HK-2 (cell line): ENCODE data around the gene IRS1.

Source experiments
- DNase-seq: peaks from one replicate; pipeline ENCODE4 v3.0.0-alpha.2; 2018; ENCODE audit not compliant: unreplicated experiment

Gene IRS1

GRCh38 chr2:226755631-226756030 is 44.0 kb downstream of the IRS1 start:
- DNase-seq: no peak

GRCh38 chr2:226754821-226755604 is 44.6 kb downstream of the IRS1 start:
- no peak for DNase-seq

GRCh38 chr2:226752887-226753286 is 46.7 kb downstream of the IRS1 start:
- no peak for DNase-seq

DNA sequence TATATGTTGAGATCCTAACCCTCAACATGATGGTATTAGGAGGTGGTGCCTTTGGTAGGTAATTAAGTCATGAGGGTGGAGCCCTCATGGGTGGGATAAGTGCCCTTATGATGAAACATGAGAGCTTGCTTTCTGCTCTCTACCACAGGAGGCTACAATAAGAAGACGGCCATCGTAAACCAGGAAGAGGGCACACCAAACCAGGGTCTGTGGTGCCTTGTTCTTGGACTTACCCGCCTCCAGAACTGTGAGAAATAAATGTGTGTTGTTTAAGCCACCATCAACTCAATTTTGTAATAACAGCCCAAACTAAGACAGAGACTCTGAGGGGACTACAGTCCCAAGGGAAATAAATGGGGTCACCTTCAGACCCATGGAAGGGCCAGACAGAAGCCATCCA is 52.3 kb downstream of the IRS1 start:
- DNase-seq: no peak

GRCh38 chr2:226746196-226746800 is 53.3 kb downstream of the IRS1 start:
- DNase-seq: no peak

- DNase-seq: no peak
Measured at GRCh38 chr2:226743915-226744314, 55.7 kb downstream of the IRS1 start.

GRCh38 chr2:226742347-226742746 is 57.3 kb downstream of the IRS1 start:
- no peak for DNase-seq

DNA sequence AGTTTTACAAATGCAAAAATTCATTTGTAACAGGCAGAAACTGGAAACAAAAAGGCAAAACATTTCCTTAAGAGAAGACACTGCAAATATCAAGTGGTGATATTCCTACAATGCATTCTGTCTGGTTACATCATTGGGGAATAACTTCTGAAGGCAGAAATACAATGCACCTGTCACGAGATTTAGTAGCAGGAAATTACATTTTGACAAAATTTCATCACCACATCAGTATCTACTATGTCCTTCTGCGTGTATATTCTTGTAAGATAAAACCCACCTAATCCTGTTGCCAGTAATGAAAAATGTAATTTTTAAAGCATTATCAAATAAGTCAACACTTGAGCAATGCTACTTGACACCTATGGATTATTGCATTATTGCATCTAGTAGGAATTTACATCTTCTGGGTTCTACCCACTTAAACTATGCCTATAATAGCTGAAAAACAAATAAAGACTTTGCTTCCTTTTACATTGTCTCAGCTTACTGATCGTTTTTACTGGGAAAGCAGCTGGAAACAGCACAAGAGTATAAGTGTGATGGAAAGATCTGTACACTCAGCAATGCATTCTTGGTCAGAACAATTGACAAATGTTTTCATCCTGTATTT is 59.5 kb downstream of the IRS1 start:
- DNase-seq: no peak

GRCh38 chr2:226739545-226740030 is 60.0 kb downstream of the IRS1 start:
- DNase-seq: no peak

- DNase-seq: no peak
Measured at GRCh38 chr2:226738821-226739544, 60.6 kb downstream of the IRS1 start.

DNA sequence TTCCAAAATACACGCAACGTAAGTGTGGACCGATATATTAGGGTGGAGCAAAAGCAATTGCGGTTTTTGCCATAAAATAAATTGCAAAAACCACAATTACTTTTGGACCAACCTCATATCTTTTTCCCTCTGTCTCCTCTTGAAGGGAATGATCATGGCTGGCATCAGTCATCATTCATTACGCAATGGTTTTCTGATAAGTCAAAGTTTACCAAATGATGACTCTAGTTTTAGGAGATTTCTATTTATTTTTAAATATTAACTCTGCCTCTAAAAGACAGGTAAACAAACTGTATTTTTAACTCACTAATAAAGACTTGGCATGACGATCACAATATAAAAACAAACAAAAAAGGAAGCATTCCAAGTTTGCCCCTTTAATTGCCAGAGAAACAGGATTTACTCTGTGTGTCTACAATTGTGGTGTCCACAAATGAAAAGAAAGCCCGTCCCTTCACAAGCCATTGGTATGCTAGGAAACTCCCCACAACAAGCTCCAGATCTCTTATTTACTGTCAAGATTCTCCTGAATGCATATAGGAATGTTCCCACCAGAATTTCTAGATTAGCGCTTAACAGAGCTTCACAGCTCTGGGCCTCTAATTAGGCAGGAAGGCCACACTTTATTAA is 61.3 kb downstream of the IRS1 start:
- no peak for DNase-seq

- no peak for DNase-seq
Measured at GRCh38 chr2:226736382-226736781, 63.2 kb downstream of the IRS1 start.

GRCh38 chr2:226733927-226734564 is 65.6 kb downstream of the IRS1 start:
- DNase-seq: no peak

DNA sequence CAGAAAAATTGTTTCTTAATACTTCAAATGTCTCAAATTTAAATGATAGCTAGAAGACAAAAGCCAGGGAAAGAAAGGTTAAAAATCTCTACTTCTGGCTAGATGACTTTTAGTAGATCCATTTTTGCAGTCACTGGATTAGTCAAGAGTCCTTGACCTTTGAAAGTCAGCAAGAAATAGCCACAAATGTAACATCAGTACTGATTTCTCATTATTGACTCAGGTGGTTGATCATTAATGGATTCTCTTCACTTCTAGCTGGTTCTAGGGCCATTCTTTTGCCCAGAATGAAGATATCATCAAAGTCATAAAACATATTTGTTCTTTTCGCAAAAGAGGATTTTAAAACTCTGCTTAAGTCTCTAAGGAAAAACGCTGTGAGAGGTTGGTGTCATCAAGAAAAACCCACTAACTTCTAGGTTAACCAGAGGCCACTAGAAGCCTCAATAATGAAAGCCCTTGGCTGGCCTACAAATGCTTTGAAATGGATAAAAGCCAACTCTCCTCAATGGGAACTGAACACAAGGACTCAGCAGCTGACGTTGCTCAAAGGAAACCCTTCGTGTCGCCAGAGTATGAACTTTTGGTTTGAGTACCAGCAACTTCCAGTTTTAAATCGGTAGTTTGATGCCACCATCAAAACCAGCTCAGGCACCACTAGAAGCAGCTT is 66.3 kb downstream of the IRS1 start:
- DNase-seq: no peak

- DNase-seq: no peak
Measured at GRCh38 chr2:226732478-226733188, 67.0 kb downstream of the IRS1 start.

DNA sequence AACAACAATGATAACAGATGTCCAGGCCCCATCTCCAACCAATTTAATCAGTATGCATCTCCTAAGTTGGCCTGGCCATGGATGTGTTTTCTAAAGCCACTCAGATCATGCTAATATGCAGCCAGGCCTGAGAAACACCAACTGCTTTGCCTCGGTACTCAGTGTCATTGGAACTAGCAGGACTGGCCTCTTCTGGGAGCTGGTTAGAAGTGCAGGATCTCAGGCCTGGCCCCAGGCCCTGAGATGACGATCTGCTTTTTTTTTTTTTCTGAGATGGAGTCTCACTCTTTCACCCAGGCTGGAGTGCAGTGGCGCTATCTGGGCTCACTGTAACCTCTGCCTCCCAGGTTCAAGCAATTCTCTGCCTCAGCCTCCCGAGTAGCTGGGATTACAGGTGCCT is 69.1 kb downstream of the IRS1 start:
- no peak for DNase-seq

GRCh38 chr2:226728996-226729395 is 70.6 kb downstream of the IRS1 start:
- no peak for DNase-seq

DNA sequence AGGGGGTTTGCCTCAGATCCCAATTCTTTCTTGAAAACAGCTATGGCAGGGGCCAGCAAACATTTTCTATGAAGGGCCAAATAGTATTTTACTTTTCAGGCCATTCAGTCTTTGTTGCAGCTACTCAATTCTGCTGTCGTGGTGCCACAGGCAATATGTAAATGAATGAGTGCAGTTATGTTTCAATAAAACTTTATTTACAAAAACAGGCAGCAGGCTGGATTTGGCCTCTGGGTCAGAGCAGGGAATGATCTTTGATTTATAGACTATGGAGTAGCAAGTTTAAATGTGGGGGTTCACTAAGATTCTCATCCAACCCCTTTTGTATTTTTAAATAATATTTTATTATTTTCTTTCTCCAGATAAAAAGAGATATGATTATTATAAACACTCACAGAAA is 72.4 kb downstream of the IRS1 start:
- DNase-seq: no peak

- no peak for DNase-seq
Measured at GRCh38 chr2:226726546-226726945, 73.1 kb downstream of the IRS1 start.
